AML-193 (cell line): ENCODE data around the gene TOGARAM1.

Experiments used
- DNase-seq, 2 experiments: peaks; one replicate each; lab custom pipeline; 2025; lab: John Stamatoyannopoulos, UW

TOGARAM1 gene

GRCh38 chr14:45094275-45094674 lies 132.3 kb downstream of the TOGARAM1 start:
- no peak for DNase-seq

DNA sequence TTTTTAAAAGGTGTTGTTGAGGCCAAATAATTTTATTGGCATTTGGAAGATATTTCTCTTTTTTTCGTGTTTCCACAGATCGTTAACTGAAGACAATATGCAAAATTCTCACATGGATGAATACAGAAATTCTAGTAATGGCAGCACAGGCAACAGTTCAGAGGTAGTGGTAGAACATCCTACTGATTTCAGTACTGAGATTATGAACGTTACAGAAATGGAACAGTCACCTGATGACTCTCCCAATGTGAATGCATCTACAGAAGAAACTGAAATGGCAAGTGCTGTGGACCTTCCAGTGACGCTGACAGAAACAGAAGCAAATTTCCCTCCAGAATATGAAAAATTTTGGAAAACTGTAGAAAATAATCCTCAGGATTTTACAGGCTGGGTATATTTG lies 133.2 kb downstream of the TOGARAM1 start:
- DNase-seq, result no peak

GRCh38 chr14:45096218-45096617 lies 134.2 kb downstream of the TOGARAM1 start:
- no peak for DNase-seq

DNA sequence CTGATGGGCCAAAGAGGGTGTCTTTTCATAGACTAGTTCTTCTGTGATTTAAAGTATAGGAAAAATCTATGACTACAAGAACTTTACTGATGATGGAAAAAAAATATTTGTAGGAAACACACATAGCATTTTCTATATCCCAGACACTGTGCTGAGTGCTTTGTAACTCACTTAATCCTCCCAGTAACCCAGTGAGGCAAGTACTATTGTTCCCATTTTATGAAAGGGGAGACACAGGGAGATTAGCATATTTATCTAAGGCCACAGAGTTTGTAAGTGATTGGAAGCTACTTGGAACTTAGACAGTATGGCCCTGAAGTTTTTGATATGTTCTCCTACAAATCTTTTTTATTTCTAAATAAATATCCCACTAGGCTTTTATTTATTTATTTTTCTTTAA lies 141.8 kb downstream of the TOGARAM1 start:
- DNase-seq, result no peak

- no peak for DNase-seq
Measured at GRCh38 chr14:45104561-45104960, 142.6 kb downstream of the TOGARAM1 start.

DNA sequence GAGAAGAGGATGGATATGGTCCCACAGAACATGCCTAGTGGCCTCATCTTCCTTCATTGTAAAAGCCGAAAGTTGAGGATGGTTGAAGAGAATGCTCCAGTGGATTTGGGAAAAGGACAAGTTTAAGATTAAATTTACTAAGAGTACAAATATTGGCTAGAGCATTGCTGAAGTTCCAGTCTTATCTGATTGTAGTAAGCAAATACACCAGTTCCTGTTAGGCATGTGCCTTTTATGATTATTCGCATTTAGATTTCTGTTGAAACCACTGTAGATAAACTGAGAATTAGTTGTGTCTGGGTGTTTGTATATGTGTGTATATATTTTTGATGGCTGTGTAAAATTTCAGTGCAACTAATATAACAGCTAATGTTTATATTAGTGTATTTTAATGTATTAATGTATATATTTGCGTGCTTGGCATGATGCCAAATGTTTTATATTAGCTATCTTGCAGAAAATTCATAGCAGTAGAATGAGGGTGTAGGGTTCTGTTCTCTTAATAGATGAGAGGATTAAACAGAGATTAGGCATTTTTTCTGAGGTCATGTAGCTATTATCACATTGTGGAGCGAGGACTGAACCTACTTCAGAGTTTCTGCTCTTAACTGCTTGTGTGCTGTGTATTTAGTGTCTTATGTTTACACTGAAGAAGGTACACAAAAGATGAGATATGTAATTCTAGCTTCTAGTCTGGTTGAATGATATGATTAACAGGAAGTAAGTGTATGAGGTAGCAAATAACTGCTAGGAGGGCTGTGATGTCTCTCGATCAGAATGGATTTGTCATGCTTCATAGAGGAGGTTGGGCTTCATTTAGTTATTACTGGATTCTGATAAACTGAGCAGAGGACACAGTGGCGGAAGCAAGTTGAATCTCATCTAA lies 151.1 kb downstream of the TOGARAM1 start:
- no peak for DNase-seq

DNA sequence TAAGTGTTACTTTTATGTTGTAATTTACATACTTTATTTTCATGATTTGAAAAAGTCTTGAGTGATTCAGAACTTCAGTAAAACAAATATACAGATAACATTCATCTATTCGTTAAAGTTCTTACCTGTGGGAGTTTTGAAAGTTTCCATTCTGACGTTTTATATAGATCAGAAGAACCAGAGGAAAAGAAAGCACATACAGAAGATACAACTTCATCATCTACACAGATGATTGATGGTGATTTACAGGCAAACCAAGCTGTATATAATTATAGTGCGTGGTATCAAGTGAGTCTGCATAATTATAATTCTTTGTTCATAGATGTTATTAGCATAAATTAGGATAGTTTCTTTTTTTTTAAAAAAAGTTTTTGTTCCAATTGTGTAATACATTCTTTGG lies 152.3 kb downstream of the TOGARAM1 start:
- DNase-seq, result no peak

GRCh38 chr14:45118594-45118993 lies 156.6 kb downstream of the TOGARAM1 start:
- no peak for DNase-seq

DNA sequence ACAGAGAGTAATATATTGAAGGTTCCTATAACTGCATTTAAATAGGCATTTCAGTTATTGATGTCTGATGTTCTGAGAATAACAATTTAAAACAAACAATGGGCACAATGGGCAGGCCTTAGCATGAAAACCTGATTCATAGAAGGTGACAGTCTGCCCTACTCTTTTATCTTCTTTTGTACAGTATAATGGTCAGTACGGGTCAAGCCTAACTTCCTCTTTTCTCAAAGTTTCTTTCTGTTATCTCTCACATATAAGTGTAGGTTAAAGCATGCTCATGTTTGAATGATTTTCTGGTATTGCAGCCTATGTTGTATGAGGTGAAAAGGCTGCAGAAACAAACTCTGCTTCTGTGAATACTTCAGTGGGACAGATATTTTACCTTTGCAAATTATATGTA lies 158.1 kb downstream of the TOGARAM1 start:
- DNase-seq, result no peak

GRCh38 chr14:45123271-45123670 lies 161.3 kb downstream of the TOGARAM1 start:
- no peak for DNase-seq
